HS-5 (cell line): Measurements from ENCODE around the gene NME9.
"Not testable (repeated sequence)": the region's sequence is repeated elsewhere in the genome, so short reads cannot be mapped to it uniquely, and the experiment has no call there.

Source experiments
- DNase-seq: peaks from one replicate; pipeline ENCODE4 v3.0.0-alpha.2; 2012; ENCODE audit warnings: low read depth

NME9 gene

GRCh38 chr3:138329127-138329983 lies at the start of gene NME9:
TSS of gene NME9 (minus strand) at chr3:138329851. CDS start at chr3:138329335, 516 bp downstream.
- no peak for DNase-seq

DNA sequence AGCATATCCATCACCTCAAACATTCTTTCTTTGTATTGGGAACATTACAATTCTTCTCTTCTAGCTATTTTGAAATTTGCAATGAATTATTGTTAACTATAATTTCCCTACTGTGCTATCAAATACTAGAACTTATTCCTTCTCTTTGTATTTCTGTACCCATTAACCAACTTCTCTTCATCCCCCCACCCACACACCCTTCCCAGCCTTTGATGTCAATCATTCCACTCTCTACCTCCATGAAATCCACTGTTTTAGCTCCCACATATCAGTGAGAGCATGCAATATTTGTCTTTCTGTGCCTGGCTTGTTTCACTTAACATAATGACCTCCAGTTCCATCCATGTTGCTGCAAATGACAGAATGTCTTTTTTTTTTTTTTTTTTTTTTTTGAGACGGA lies 49.3 kb upstream of the NME9 start:
- DNase-seq = no peak

DNA sequence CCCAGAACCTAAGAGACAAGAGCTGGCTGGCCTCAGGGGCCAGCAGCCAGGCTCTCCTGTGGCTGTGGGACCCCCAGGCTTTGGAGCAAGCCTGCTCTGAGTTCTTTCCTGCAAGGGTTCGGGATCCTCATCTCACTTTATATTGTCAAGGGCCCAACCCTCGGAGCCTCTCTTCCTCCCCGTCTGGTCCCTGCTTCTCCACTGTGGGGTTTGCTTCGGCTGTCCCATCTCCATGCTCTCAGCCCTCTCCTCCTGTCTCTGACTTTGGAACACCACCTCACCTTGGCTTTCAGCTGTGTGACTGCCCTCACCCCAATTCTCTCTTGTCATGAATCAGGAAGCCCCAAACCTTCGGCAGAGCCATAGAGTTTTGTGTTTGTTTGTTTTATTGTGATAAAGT lies 48.7 kb upstream of the NME9 start:
- DNase-seq = no peak

- no peak for DNase-seq
Observed at GRCh38 chr3:138377804-138378203, 48.2 kb upstream of the NME9 start.

- not testable (repeated sequence) for DNase-seq
Observed at GRCh38 chr3:138377212-138377611, 47.6 kb upstream of the NME9 start.

DNA sequence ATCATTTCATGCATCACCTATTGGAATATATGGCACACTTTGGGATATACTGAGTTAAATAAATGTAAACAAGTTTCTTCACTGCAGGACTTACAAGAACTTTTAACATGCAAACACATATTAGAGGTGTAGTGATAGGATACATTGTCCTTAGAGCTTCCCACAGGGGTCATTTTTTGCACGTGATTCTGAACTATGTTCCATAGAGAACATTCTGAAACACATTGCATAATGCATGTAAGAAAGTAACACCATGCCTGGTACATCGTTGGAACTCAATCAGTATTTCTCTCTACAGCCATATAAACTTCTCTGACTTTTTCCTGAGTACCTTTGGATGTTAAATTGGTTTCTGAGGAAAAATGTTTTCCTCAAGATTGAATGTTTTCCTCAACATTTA lies 47.0 kb upstream of the NME9 start:
- DNase-seq = no peak

- DNase-seq = no peak
Observed at GRCh38 chr3:138375447-138375846, 45.8 kb upstream of the NME9 start.

- no peak for DNase-seq
Observed at GRCh38 chr3:138374573-138375134, 45.0 kb upstream of the NME9 start.

DNA sequence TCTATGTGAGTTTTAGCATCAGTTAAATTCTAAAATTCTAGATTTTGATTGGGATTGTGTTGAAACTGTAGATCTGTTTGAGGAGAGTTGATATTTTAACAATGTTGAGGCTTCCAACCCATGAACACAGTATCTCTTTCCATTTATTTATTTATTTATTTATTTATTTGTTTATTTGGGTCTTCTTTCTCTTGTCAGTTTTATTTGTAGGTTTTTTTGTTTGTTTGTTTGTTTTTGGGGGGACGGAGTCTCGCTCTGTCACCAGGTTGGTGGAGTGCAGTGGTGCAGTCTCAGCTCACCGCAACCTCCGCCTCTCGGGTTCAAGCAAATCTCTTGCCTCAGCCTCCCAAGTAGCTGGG lies 44.1 kb upstream of the NME9 start:
- DNase-seq = no peak

DNA sequence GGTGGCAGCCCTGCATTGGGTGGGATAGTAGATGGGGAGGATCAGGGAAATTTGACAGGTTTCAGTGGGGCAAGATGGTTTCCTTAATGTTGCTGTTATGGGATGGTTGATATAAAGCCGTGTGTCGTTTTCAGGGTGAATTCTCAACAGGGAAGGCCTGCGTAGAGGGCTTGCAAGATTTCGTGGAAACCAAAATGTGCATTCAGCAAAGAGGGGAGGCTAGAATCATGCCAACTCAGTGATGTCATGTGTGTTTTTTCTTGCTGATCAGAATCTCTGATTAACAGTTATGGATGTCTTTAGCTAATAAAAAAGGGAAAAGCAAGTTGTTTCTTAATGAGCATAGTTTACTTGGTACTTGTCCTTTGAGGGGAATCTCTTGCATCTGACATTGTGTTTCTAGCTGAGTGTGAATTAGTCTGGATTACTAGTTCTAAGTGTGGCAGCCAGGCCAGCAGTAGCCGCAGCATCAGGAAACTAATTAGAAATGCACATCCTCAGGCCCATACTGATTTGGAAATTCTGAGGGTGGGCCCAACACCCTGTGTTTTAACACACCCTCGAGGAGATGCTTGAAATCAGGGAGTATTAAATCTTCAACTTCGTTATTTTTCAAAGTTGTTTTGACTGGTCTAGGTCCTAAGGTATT lies 43.6 kb upstream of the NME9 start:
- DNase-seq = no peak

GRCh38 chr3:138371070-138371965 lies 41.7 kb upstream of the NME9 start:
- DNase-seq = no peak

DNA sequence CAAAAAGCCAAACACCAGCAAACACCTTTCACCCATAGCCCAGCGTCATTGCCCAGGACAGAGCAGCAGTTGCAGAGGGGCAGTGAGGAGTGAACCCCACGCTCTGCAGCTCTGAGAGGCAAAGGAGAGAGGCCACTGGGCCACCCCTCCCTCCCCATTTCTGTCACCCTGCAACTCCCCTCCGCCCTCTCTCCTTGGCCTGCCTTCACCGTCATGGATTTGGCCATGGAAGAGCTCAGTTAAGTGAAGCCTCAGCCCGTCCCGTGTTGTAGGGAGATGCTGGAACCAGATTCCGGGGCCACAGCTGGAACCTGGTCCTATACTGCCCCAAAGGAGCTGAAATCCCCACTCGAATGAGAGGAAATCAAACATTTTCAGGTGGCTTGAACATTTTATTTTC lies 40.7 kb upstream of the NME9 start:
- DNase-seq = no peak

GRCh38 chr3:138369151-138369900 lies 39.7 kb upstream of the NME9 start:
- no peak for DNase-seq

GRCh38 chr3:138367911-138368310 lies 38.3 kb upstream of the NME9 start:
- no peak for DNase-seq

DNA sequence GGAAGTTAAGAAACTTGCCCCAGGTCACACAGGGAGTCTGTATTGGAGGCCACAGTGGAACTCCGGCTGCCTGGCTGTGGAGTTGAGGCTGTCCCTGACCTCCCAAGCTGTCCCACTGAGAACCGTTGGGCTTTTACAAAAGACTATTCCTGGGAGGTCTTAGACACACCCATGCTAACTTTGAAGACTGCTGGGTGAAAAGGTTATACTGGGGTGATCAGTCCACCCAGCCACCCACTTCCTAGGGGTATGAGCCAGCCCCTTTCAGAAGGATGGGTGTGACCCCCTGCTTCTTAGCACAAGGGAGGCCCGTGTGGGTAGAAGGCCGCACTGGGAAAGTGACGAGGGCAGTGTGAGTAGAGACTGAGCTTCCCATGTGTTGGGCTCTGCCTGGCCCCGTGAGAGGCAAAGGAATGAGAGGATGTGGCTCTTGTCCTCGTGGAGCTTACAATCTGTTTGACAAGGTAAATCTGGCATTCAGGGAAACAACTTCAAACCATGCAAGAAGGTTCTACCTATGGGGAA lies 37.7 kb upstream of the NME9 start:
- no peak for DNase-seq

DNA sequence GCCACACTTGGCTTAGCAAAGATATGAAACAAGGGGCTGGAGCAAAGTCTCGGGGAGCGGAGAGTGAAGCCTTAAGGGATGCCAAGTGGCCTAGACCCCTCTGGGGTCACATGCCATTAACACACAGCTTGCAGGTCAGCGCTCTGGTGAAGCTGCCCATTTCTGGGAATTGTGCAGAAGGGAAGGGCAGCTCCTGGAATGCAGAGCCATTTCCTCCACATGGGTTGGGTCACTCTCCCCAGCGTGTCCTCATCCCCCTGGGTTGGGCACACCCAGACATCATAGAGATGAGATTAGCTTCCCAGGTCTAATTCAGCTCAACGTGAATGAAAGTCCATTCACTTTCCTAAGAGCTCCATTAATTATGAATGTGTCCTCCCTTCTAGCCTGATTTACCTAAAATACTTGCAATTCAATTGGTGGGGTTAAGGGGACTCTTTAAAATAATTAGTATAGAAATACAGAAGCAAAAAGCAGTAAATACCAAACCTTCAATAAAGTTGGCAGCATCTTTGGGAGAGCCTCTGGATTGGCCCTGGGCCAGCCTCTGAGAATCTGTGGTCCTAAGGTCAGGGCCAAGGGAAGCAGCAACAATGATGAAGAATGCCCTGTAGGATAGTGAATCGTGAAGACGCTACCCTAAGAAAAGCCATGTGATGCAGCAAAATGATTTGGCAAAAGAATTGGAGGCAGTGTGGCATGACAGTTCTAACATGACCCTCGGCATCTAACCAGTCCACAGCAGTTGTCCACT lies 36.5 kb upstream of the NME9 start:
- no peak for DNase-seq

- DNase-seq = no peak
Observed at GRCh38 chr3:138365253-138365555, 35.6 kb upstream of the NME9 start.

- DNase-seq = no peak
Observed at GRCh38 chr3:138364356-138365252, 35.0 kb upstream of the NME9 start.

- DNase-seq = no peak
Observed at GRCh38 chr3:138363322-138363721, 33.7 kb upstream of the NME9 start.

DNA sequence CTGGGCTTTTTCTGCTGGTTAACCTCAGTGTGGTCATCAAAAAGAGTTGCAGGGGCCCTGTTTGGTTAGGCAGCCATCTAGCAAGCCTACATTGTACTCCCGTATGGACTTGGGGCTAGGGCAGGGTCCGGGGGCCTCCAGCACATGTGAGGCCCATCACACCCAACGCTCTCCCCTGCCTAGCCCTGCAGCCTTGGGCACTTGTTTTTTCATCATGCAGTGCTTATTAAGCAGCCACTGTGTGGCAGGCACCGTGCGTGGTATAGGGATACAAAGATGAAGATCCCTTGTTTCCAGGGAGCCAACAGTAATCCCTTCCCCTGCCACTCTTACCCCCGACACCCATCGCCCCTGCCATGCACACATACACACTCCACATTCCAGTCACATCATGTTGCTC lies 32.9 kb upstream of the NME9 start:
- DNase-seq = no peak
